IPS DF 4.7 (cell line): ENCODE measurements around the gene CWC22.
"Not testable (repeated sequence)": the region's sequence is repeated elsewhere in the genome, so short reads cannot be mapped to it uniquely, and the experiment has no call there.

Experiments
- DNase-seq: peaks from one replicate; pipeline ENCODE4 v3.0.0-alpha.2; 2013; ENCODE audit warnings: low spot score; ENCODE audit errors: extremely low read depth

CWC22 gene

DNA sequence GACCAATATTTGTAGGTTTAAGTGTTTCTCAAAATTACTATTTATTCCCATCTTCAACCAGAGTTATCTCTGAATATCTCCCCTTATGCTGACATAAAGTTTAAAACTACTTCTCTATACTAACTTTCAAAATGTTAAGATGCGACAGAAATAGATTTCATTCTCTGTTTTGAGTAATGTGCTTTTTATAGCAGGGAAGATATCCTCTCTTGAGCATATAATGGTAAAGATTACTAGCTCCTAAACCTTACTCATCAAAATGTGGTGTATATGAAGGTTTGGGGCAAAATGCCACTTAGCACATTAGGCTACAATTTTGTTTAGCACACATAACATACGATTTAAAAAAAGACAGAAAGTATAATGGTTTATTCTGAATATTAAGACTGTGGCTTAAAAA, 54.4 kb downstream of the CWC22 start:
- no peak for DNase-seq

DNA sequence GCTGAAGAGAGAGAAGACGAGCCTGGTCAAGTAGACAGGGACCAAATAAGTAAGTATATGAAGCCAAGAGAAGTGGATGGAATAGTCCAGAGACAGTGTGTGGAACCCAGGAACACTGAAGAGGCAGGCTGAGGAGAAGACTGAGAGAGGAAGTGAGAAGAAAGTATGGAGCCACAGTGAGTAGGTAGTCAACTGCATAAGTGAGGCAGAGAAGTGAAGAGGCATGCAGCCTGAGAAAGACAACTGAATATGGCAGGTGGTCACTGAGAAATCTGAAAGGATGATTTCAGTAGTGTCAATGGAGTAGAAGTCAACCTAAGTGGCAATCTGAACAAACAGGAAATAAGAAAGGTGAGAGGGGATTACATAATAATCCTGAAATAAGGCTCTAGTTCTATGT, 55.4 kb downstream of the CWC22 start:
- DNase-seq: no peak

DNA sequence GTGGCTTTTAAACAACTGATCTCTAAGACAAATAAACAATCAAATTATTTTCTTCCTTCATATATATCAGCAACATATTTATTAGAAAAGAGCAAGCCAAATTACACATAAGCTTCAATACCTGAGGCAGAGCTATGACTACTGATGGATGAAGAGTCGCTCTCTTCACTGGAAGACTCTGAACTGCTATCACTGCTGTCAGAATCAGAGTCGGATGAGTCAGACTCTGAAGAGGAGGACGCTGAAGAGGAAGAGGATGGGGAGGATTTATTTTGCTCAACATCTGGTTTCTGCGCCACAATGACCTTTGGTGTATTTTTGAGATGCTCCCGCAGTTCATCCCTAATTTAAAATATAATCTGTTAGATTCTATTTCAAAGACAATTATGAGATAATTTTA, 56.7 kb downstream of the CWC22 start:
- DNase-seq: no peak

DNA sequence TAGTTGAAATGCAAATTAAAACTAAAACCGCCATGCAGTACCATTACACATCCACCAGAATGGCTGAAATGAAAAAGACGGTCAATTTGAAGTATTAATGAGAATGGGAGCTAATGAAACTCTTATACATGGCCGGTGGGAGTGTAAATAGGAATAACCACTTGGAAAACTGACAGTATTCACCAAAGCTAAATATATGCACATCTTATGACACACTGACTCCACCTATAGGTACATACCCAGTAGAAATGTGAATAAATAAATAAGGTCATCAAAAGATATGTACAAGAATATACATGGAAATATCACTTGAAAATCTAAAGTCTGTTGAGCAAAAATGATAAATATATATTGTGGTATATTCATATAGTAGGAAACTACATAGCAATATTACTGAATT, 57.7 kb downstream of the CWC22 start:
- DNase-seq: no peak

DNA sequence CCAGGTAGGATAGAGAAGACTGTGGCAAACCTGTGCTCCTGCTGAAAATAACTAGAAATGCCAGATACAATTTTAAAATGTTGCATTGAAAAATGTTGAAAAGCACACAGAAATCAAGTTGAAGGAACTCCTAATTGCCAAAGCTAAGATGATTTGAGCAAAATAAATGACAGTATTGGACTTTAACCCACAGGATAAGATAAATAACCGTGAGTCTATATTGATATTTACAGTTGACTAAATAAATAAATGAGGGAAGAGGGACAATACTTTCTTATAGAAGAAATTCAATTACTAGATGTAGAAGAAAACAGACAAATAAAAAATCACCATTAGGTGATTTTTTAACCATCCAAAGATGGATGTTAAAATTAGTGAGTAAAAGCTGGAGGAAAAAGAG, 59.0 kb downstream of the CWC22 start:
- DNase-seq: no peak

DNA sequence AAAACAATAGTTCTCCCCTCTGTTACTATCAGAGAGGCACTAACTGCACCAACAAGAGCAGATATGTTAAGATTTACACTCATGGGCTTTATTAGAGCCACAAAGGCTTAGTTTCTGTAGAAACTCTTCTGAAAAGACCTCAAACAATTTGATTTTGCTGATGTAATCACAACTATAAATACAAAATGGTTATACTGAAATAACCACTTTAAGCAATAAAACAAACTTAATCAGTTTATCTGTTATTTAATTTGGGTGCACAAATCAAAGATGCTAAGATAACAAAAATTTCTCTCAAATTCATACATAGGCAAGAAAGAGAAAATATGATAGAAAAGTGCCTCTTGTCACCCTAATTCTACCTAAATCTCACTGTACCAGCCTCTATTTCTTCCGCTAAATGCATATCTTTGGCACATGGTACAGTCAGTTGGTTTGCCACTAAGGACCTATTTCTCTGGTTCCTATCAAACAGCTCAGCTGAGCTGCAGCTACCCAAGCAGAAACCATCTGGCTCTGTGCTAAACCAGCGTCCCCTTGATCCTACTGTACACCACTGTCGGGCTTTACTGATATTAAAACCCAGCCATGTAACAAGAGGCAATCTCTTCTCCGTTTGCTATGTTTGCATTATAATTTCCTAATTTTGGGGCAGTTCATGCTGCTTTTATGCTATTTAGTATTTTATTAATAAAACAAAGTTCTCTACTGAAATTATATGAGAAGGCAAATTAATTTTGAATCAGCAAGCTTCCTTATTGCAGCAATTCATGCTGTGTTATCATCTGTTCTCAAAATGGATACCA, 60.1 kb downstream of the CWC22 start:
- DNase-seq: no peak

DNA sequence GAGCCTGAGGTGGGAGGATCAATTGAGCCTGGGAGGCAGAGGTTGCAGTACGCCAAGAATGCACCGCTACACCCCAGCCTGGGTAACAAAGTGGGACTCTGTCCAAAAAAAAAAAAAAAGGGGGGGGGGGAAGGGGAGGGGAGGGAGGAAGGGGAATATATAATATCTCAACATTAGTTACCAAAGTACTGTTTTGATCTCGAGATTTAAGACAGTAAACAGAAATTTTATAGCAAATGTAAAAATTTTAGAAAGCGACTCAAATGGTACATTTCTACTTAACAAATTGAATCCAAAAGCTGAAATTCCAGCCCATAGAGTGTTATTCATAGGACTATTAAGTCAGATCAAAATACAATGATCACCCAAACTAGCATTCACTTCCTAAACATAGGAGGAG, 60.8 kb downstream of the CWC22 start:
- DNase-seq: no peak

DNA sequence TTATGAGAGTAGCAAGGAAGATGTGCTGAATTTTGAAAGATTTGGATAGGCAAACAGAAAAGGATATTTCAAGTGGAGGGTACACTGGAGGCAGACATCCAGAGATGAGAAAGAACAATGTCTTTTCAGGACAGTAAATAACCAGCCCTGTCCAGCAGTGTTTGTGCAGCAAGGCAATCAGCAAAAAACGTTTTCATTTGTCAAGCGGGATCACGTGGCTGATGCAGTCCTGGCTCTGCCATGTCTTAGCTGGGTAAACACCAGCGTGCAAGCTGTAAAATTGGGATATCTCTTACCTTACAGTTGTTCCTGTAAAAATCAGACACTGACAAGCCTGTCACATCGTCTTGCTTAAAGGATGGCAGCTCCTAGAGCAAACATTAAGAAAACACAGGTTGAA, 67.8 kb downstream of the CWC22 start:
- DNase-seq: no peak

DNA sequence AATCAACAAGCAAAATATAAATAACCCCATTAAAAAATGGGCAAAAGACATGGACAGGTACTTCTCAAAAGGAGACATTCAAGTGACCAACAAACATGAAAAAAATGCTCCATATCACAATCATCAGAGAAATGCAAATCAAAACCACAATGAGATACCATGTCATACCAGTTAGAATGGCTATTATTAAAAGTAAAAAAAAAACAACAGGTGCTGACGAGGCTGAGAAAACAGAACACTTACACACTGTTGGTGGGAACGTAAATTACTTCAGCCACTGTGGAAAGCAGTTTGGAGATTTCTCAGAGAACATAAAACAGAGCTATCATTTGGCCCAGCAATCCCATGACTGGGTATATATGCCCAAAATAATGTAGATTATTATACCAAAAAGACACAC, 69.1 kb downstream of the CWC22 start:
- DNase-seq: no peak

DNA sequence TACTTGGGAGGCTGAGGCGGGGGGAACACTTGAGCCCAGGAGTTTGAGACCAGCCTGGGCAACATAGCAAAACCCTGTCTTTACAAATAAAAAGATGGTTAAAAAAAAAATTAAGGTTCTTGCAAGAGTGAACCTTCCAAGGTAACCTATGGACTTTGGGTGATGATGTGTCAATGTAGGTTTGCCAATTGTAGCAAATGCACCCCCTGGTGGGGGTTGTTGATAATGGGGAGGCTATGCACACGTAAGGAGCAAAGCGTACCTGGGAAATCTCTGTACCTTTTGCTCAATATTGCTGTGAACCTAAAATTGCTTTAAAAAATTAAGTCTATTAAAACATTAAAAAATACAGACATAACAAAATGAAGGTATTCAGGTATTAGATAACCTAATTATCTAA, 70.4 kb downstream of the CWC22 start:
- peak; percentile 36 for DNase-seq

DNA sequence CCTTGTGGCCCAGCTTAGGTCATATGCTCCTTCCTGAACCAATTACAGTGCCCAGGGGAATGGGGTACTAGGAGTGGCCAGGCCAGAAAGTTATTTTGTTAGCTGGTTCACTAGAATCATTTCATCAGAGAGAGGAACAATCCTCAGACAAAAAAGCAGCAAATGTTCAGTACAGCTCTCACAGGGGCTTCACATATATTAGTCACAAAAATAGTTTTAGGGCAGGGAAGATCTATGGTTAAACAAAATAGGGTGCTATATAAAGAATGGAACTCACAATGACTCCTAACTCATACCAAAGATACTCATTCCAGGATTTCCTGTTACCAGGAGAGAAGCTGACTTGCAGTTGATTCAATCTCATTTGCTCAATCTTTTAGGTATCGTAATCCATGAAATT, 71.0 kb downstream of the CWC22 start:
- no peak for DNase-seq

DNA sequence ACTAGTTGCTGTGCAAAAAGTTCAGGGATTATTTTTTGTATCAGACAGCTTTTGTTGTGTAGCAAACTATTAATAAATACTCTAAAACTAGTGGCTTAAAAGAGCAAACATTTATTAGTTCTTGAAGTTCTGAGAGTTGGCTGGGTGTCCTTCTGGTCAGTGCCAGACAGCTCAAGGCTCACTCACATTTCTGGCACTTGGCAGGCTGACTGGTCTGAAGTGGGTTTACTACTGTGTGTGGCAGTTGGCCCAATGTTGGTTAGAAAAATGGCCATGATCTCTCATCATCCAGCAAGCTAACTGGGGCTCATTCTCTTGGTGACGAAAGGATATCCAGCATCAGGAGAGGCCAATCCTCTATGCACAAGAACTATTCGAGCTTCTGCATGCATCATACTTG, 74.3 kb downstream of the CWC22 start:
- no peak for DNase-seq

DNA sequence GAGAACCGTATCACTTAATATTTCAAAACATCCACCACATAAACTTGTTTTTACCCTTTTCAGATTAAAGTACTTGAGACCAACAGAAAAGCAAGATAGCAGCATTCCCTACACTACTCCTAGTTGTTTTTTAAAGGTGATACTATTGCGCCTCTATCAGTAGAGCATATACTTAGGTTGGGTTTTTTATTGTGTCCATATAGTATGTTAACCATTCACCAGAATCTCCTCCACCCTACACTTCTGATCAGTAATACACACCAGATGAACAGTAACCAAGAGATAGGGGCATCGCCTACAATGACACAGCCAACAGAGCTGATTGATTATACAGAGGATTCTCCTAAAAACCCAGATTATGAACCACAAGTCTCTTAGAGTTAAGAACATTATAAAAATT, 75.6 kb downstream of the CWC22 start:
- DNase-seq: no peak

DNA sequence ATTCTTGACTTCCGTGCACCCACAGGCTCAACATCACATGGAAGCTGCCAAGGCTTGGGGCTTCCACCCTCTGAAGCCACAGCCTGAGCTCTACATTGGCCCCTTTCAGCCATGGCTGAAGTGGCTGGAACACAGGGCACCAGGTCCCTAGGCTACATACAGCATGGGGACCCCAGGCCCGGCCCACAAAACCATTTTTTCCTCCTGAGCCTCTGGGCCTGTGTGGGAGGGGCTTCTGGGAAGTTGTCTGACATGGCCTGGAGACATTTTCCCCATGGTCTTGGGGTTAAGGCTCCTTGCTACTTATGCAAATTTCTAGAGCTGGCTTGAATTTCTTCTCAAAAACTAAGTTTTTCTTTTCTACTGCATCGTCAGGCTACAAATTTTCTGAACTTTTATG, 77.1 kb downstream of the CWC22 start:
- DNase-seq: not testable (repeated sequence)

DNA sequence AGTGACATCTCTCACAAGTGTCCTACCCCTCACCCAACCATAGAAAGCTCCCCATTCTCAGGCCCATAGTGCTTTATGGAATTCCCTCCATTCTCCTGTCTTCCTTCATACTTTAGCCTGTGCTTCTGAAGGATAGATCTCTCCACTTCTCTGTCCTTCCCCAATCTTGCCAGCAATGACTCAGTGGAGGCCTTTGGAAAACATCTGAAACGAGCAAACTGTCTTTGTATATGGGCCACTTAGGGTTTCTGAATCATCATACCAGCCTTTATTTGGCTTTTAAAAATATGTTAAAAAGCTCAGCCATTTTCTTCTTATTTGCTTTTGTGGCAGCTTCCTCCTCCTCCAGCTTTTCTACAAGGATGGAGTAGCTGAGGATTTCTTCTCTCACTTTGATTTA, 80.1 kb downstream of the CWC22 start:
- DNase-seq: no peak

DNA sequence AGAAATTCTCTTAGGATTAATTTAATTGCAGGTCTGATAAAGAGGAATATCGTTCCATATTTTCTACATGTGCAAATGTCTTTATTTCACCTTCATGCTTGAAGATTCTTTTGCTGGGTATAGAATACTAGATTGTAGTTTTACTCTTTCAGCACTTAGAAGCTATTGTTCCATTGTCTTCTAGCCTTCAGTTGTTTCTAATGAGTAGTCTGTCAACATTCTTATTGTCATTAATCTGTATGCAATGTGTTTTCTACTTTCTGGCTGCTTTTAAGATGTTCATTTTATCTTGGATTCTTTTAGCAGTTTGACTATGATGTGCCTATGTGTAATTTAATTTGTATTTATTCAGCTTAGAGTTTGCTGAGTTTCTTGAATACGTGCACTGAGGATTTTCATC, 81.4 kb downstream of the CWC22 start:
- DNase-seq: no peak

DNA sequence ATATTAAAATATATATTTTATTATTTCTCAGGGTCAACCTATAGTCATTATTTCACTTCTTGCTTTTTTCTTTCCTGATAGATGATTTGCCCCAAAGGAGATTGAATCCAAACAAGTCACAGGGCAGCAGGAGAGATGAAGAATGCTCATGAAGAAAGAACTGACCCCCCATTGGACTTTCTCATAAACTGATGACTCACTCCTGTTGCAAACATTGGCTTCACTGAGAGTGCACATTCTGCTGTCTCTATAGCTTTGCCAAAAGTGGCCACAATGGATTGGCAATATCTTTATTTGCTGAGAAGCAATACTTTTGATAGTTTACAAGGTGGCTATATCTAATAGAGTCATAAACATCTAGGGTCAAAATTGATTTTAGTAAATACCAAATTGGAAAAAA, 89.8 kb downstream of the CWC22 start:
- no peak for DNase-seq

DNA sequence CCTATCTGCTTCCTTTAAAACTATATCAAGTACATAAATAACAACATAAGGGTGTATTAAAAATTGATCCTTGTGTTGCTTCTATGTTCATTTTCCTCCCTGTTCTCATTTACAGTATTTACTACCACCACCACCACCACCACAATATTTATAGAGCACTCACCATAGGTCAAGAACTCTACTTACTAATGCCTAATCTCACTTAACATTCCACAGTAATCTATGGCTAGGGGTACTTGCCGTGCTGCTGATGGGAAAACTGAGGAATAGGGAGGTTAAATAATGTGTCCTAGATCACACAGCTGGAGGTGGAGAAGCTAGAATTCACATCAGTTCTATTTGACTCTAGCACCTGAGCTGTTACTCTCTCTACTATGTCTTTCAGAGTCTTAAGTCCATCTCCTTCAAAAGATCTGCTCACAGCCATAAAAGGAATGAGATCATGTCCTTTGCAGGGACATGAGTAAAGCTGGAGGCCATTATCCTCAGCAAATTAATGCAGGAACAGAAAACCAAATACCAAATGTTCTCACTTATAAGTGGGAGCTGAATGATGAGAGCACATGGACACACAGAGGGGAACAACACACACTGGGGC, 91.6 kb downstream of the CWC22 start:
- no peak for DNase-seq

DNA sequence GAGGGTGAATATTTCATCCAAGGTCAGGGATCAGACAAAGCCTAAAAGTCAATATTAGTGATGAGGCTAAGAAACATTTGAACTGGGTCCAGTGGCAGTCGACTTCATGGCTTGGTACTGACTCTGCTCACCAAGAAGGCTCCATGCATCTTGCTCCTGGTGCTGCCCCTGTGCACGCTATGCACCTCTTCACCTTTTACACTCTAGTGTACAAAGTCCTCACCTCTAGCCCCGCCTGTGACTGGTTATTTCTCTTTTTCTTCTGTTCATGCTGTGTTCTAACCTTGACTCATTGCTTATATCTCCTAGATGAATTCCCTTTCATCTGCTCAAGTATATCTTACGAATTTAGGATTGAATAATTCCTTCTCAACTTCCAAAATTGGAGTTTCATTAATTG, 93.3 kb downstream of the CWC22 start:
- DNase-seq: no peak

DNA sequence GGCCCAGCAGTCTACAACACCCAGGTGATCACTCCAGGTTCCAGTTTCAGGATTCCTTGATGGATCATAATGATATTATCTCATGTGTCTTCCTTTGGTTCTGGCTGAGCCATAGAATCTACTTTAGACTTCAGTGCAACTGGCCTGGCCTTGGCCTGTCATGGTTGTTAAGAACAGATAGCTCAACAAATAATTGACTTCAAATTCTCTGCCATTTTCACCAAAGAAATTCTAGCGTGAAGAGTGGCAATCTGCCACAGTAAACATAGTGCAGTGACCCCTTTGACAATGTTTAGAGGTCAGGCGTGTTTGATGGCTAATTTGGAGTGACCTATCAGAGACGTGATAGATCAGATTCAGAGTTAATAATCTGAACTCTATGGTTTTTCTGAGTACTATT, 95.5 kb downstream of the CWC22 start:
- no peak for DNase-seq

DNA sequence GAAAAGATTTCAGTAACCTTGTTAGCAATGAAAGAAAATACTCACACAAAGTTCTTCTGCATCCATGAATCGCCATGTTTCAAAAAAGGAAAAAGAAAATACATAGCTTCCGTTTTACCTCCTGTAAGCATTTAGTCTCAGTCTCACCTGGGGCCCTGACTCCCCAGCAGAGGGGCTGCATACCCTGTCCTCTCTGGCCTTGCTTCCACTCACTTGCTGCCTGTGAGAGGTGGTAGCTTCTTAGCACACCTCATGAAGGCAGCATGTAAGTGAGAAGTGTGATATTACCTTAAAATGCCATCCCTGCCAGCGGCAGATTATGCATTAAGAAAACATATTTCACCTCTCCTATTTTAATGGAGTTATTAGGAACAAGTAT, 96.4 kb downstream of the CWC22 start:
- no peak for DNase-seq

DNA sequence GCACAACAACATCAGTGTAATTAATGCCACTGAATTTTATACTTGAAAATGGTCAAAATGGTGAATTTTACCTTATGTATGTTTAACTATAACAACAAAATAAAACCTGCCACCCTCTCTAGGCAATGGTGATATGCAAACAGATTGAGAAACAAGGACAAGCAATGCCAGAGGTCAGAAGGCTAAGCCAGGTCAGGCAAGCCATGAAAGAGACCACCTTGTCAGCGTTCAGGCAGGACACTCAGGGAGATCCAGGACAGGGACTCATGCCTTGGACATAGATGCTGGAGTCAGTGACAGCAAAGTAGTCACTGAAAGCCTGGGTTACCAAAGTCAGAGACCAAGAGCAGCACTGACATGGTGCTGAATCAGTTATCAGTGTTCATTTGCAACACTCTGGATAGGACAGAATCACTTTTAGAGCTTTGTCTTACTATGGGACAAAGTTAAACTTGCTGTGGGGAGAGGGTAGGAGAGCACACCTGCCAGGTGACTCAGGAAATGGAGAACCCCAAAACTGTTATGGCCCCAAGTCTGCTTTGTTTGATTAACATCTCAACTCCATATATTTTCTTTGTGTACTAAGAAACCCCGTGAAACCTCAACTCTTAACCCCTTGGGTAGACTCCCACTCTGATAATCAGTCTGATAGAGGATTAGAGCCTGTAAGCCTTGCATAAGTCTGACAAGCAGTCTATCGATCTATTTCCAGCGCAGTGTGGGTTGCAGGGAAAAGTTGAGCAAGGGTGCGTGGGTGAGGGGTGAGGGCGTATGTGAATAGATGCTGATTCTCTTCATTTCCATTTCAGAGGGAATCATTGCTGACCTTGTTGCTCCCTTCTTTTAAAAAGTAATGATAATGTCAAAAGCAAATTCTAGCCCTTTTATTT, 97.0 kb downstream of the CWC22 start:
- DNase-seq: no peak
